ENCODE measurements around the gene SPAG9. TPM values are rescaled to one million over a fixed set of nuclear protein-coding genes. Genes with fewer than 3 reads are reported as not detected.

SPAG9 gene
- polyA plus RNA-seq, 1 experiment: 18.7 TPM

DNA sequence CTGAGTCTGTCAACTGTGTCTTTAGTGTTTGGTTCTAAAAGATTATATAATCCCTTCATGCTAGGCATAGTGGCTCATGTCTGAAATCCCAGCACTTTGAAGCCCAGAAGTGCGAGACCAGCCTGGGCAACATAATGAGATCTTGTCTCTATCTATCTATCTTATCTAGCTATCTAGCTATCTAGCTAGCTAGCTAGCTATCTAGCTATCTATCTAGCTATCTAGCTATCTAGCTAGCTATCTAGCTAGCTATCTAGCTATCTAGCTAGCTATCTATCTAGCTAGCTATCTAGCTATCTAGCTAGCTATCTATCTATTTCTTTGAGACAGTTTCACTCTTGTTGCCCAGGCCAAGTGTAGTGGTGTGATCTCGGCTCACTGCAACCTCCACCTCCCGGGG, 43.8 kb downstream of the SPAG9 start:
- TF ChIP-seq, protein P1, sequence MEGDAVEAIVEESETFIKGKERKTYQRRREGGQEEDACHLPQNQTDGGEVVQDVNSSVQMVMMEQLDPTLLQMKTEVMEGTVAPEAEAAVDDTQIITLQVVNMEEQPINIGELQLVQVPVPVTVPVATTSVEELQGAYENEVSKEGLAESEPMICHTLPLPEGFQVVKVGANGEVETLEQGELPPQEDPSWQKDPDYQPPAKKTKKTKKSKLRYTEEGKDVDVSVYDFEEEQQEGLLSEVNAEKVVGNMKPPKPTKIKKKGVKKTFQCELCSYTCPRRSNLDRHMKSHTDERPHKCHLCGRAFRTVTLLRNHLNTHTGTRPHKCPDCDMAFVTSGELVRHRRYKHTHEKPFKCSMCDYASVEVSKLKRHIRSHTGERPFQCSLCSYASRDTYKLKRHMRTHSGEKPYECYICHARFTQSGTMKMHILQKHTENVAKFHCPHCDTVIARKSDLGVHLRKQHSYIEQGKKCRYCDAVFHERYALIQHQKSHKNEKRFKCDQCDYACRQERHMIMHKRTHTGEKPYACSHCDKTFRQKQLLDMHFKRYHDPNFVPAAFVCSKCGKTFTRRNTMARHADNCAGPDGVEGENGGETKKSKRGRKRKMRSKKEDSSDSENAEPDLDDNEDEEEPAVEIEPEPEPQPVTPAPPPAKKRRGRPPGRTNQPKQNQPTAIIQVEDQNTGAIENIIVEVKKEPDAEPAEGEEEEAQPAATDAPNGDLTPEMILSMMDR (IDR thresholded peaks at IDR 0.05; ENCODE audit: insufficient read depth, low read depth, low read length): no peak
- ChIA-PET CTCF (interaction anchor here (0.6 kb wide), 1 partner anchor 71 kb away, joined by 4 read pairs; no protein-coding TSS in a partner anchor), POLR2A (no interaction called here)
- no peak overlapping the region for H3K4me3 ChIP-seq (ENCODE audit: low read depth, low read length)
- DNase-seq (ENCODE audit: low read depth): no peak
- peaks cover 3% of the 10 kb centered on the region; the same call in 1 of the 2 replicates for H3K36me3 ChIP-seq (ENCODE audit: control insufficient read depth, insufficient read depth, low read length)
- H3K27me3 ChIP-seq (ENCODE audit: control insufficient read depth, insufficient read depth, low read length): no peaks in the 10 kb centered on the region

DNA sequence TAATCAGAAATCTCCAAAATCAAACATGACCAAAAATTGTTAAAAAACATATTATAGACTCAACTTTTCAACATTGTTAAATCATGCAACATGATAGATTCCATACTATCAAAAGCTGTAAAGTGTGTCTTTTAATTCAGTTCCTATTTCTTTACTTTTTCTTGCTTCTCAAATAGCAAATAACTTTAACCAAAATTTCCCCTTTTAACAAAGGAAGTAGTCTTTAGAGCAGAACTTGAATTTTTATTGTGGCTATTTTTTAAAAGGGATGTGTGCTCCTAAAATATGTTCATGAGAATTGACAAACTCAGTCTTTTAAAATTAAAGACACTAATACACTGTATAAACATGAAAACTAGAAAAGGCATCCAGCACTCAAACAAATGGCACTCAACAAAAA, 49.1 kb downstream of the SPAG9 start:
- TF ChIP-seq, protein P1 (IDR thresholded peaks at IDR 0.05; ENCODE audit: insufficient read depth, low read depth, low read length): no peak
- POLR2A ChIA-PET: no interaction called here
- H3K36me3 ChIP-seq (ENCODE audit: control insufficient read depth, insufficient read depth, low read length): no peaks in the 10 kb centered on the region
- no peaks in the 10 kb centered on the region for H3K27me3 ChIP-seq (ENCODE audit: control insufficient read depth, insufficient read depth, low read length)
- CTCF ChIA-PET: no interaction called here
- no peak for DNase-seq (ENCODE audit: low read depth)
- H3K4me3 ChIP-seq (ENCODE audit: low read depth, low read length): no peak overlapping the region

DNA sequence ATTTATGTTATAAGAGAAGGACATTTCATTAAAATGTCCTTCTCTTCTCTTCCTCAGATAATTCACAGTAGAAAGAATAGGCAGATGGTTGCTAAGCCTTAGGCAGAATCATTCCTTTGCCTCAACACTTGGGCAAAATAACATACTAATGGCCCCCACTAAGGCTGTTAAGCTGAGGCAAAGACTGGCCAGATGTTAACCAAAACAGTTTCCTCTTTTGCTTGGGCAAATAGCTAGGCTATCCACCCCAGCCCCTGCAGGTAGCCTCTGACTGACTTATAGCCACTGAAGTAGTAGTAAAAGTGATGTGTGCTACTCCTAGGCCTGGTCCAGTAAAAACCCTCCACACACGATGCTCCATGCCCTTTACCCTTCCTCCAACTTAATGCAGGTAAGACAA, 55.2 kb downstream of the SPAG9 start:
- no peak for DNase-seq (ENCODE audit: low read depth)
- Histone ChIP-seq H3K36me3 (ENCODE audit: control insufficient read depth, insufficient read depth, low read length) (no peaks in the 10 kb centered on the region), H3K4me3 (ENCODE audit: low read depth, low read length) (no peak overlapping the region), H3K27me3 (ENCODE audit: control insufficient read depth, insufficient read depth, low read length) (no peaks in the 10 kb centered on the region)
- CTCF ChIA-PET: interaction anchor here (0.7 to 1.0 kb wide), 2 partner anchors 8 to 88 kb away, joined by 3 read pairs; partner anchors contain the start of gene NME1
- TF ChIP-seq, protein P1 (IDR thresholded peaks at IDR 0.05; ENCODE audit: insufficient read depth, low read depth, low read length): no peak
- POLR2A ChIA-PET: no interaction called here

DNA sequence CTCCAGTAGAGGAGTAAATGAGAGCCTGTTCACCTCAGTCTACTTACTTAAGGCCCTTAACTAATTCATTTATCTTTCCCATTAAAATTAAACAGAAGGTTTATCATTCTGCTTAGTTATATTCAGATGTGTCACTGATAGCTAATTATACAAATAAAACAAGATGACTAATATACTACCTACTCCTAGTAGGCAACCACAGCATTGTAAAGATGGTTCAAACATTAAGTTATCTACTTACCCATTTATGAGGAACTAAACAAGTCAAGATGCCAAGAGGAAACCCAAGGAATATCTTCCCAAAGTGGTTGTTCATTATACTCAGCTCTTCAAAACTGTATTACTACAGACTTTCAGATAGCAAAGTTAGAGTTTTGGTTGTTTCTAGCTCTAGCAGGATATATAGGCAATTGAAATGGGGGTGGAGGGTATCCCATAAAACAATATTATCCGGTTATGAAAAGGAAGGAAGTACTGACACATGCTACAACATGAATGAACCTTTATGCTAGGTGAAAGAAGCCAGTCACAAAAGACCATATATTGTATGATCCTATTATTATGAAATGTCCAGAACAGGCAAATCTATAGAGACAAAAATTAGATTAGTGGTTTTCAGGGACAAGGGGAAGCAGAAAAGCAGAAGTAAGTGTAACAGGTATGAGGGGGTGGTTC, 56.5 kb downstream of the SPAG9 start:
- no peaks in the 10 kb centered on the region for H3K27me3 ChIP-seq (ENCODE audit: control insufficient read depth, insufficient read depth, low read length)
- TF ChIP-seq, protein P1 (IDR thresholded peaks at IDR 0.05; ENCODE audit: insufficient read depth, low read depth, low read length): no peak
- H3K36me3 ChIP-seq (ENCODE audit: control insufficient read depth, insufficient read depth, low read length): no peaks in the 10 kb centered on the region
- ChIA-PET CTCF (interaction anchor here (0.8 to 1.4 kb wide), 3 partner anchors 15 to 89 kb away, joined by 3 to 4 read pairs (median 3); partner anchors contain the start of gene NME1), POLR2A (interaction anchor here (0.5 kb wide), 1 partner anchor 109 kb away, joined by 3 read pairs; no protein-coding TSS in a partner anchor)
- DNase-seq (ENCODE audit: low read depth): no peak
- H3K4me3 ChIP-seq (ENCODE audit: low read depth, low read length): no peak overlapping the region

DNA sequence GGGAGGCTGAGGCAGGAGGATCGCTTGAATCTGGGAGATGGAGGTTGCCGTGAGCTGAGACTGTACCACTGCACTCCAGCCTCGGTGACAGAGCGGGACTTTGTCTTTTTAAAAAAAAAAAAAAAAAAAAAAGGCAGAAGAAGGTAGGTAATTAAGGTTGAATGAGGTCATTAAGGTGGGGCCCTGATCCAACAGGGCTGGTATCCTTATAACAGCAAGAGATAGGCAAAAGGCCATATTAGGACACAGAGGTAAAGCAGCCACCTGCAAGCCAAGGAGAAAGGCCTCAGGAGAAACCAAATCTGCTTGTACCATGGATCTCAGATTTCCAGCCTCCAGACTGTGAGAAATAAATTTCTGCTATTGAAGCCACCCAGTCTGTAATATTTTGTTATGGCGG, 60.3 kb downstream of the SPAG9 start:
- TF ChIP-seq, protein P1 (IDR thresholded peaks at IDR 0.05; ENCODE audit: insufficient read depth, low read depth, low read length): no peak
- no peak for DNase-seq (ENCODE audit: low read depth)
- no peaks in the 10 kb centered on the region for H3K36me3 ChIP-seq (ENCODE audit: control insufficient read depth, insufficient read depth, low read length)
- no peaks in the 10 kb centered on the region for H3K27me3 ChIP-seq (ENCODE audit: control insufficient read depth, insufficient read depth, low read length)
- no peak overlapping the region for H3K4me3 ChIP-seq (ENCODE audit: low read depth, low read length)
- POLR2A ChIA-PET: interaction anchor here (0.5 kb wide), 1 partner anchor 10 kb away, joined by 3 read pairs; no protein-coding TSS in a partner anchor
- CTCF ChIA-PET: interaction anchor here (1.3 kb wide), 1 partner anchor 62 kb away, joined by 3 read pairs; no protein-coding TSS in a partner anchor
